Endothelial cell of umbilical vein (primary cell): ENCODE results near the gene ATG13.

Source experiments
- CTCF ChIP-seq, 2 donors: IDR thresholded peaks; 1 replicate in 1 of 2; 2 replicates in 1 of 2; pipeline ENCODE4 v1.5.1; 2011; ENCODE audit warnings: low read length in 2 of 2, mild to moderate bottlenecking in 2 of 2, moderate library complexity in 2 of 2, control low read depth in 1 of 2, inconsistent platforms in 1 of 2, low read depth in 1 of 2; ENCODE audit not compliant: insufficient read depth in 1 of 2; ENCODE audit errors: extremely low read depth in 1 of 2
- EZH2 ChIP-seq: IDR thresholded peaks from 2 replicates; pipeline ENCODE4 v1.6.1; 2012; ENCODE audit warnings: borderline replicate concordance, low read depth, mild to moderate bottlenecking, moderate library complexity, low read length, inconsistent platforms; ENCODE audit not compliant: severe bottlenecking
- GATA2 ChIP-seq: IDR thresholded peaks from 2 replicates; pipeline ENCODE4 v1.7.0; 2011; ENCODE audit warnings: low read depth, mild to moderate bottlenecking, moderate library complexity, mixed read lengths, low read length; ENCODE audit not compliant: insufficient read length, insufficient read depth
- JUN ChIP-seq: IDR thresholded peaks from 2 replicates; pipeline ENCODE4 v1.6.1; 2011; ENCODE audit warnings: borderline replicate concordance, low read depth; ENCODE audit not compliant: insufficient read length, insufficient read depth
- POLR2A ChIP-seq: IDR thresholded peaks from 2 replicates; pipeline ENCODE4 v1.6.1; 2012; ENCODE audit warnings: low read depth, mild to moderate bottlenecking, control low read depth, low read length
- POLR2AphosphoS5 ChIP-seq: IDR thresholded peaks from 2 replicates; pipeline ENCODE4 v1.6.1; 2012; ENCODE audit warnings: low read depth, mild to moderate bottlenecking, control low read depth, low read length, moderate library complexity; ENCODE audit not compliant: insufficient read depth

- TF ChIP-seq POLR2A (no peak), JUN (no peak), CTCF (IDR thresholded peaks at IDR 0.05; ENCODE audit: extremely low read depth in 1 of 2, insufficient read depth in 1 of 2, low read depth in 1 of 2, low read length in 2 of 2) (no peak), POLR2AphosphoS5 (no peak), EZH2 (no peak), GATA2 (no peak)
Measured at GRCh38 chr11:46697723-46698122, 80.4 kb downstream of the ATG13 start.
